ENCODE data around the gene MRPL43. TPM values are rescaled to one million over a fixed set of nuclear protein-coding genes. Genes with fewer than 3 reads are reported as not detected.

Gene MRPL43
- total and polyA plus RNA-seq, 12 donors, result 43.8 to 123 (median 55.5) TPM

DNA sequence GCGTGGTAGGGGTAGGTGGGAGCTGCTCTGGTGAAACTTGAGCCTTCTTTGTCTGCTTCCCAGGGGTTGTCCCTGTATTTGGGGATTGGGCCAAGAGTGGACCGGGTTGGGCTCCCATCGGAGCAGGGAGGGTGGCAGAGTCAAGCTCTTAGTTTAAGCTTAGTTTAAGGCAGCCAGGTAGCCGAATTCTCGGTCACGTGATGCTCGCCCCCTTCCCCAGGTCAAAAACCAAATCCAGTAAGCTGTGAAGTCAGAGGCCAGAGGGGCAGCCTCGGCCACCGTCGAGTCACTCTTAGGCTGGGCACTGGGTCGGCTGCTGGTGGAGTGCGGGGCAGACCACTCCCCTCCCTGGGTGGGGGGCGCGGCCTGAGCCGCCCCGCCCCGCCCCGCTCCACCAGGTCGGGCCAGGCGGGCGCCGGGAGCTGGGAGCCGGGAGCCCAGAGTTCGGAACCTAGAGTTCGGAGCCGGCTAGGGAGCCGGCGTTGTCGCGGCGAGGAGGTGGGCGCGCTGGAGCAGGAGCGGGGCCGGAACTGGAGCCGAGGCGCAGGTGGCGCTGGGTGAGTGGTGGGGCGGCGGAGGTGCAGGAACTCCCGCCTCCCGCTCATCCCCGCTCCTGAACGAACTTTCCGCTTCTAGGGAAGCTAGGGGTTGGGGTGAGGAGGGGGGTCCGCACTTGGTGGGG lies 9.5 kb upstream of the MRPL43 start:
- Histone ChIP-seq H3K9me3 (no peaks in the 10 kb centered on the region), H3K27me3 (no peaks in the 10 kb centered on the region), H3K4me1 (peaks cover 7 to 45% (median 35%) of the 10 kb centered on the region in 9 donors), H3K4me3 (peak overlapping the region; percentile 44 to 93 (median 85)), H3K36me3 (peaks cover 0 to 23% (median 0%) of the 10 kb centered on the region in 9 donors), H3K27ac (peak overlapping the region; percentile 98 to 100 (median 100))
- 5% methylated on average over 43 to 46 of the region's 46 CpGs for WGBS, 2 donors
- ATAC-seq, result peak in 1 of 8 donors; percentile 4
- intact Hi-C loops (cut with DNase I), result loop anchor here in 3 of 10 donors (1.0 to 10.0 kb wide), 5 partner anchors 16 to 68 kb away; partner anchors contain the start of genes KAZALD1 (in 2 of the 3), PDZD7 (in 1 of the 3) and SFXN3 (in 1 of the 3)
- TF ChIP-seq, protein P1, sequence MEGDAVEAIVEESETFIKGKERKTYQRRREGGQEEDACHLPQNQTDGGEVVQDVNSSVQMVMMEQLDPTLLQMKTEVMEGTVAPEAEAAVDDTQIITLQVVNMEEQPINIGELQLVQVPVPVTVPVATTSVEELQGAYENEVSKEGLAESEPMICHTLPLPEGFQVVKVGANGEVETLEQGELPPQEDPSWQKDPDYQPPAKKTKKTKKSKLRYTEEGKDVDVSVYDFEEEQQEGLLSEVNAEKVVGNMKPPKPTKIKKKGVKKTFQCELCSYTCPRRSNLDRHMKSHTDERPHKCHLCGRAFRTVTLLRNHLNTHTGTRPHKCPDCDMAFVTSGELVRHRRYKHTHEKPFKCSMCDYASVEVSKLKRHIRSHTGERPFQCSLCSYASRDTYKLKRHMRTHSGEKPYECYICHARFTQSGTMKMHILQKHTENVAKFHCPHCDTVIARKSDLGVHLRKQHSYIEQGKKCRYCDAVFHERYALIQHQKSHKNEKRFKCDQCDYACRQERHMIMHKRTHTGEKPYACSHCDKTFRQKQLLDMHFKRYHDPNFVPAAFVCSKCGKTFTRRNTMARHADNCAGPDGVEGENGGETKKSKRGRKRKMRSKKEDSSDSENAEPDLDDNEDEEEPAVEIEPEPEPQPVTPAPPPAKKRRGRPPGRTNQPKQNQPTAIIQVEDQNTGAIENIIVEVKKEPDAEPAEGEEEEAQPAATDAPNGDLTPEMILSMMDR (IDR thresholded peaks at IDR 0.05), result no peak
- peak in 1 of 2 donors; percentile 48 for DNase-seq

DNA sequence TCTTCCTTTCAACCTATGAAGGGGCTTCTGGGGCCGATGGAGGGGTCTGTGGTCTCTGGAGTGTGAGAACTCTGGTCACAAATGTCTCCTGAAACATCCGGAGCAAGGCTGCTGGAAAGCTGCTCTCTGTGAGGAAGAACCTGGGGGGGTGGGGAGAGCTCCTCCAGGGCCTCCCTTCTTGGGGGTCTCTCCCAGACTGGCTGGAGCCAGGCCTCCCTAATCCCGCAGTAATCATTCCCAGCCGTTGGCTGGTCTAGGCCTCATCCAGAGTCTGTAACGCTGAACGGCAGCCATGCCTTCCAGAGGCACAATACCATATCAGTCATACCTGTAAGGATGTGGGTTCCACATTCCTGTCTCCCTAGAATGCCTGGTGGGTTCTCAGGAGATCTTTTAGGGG lies 7.9 kb upstream of the MRPL43 start:
- H3K9me3 ChIP-seq, result no peaks in the 10 kb centered on the region
- peaks cover 0 to 40% (median 7%) of the 10 kb centered on the region in 9 donors for H3K36me3 ChIP-seq
- DNase-seq (no peak), ATAC-seq (no peak)
- H3K27me3 ChIP-seq, result no peaks in the 10 kb centered on the region
- intact Hi-C loops (cut with DNase I), result loop anchor here in 6 of 10 donors (2.0 to 10.0 kb wide), 5 partner anchors 18 to 70 kb away; partner anchors contain the start of genes KAZALD1 (in 2 of the 6), PDZD7 (in 1 of the 6) and SFXN3 (in 1 of the 6)
- TF ChIP-seq, protein P1 (IDR thresholded peaks at IDR 0.05), result no peak
- H3K4me3 ChIP-seq, result no peak overlapping the region
- peaks cover 4 to 31% (median 18%) of the 10 kb centered on the region in 9 donors for H3K4me1 ChIP-seq
- 53 to 65% methylated on average over 6 of the region's 6 CpGs for WGBS, 2 donors
- H3K27ac ChIP-seq, result no peak overlapping the region

DNA sequence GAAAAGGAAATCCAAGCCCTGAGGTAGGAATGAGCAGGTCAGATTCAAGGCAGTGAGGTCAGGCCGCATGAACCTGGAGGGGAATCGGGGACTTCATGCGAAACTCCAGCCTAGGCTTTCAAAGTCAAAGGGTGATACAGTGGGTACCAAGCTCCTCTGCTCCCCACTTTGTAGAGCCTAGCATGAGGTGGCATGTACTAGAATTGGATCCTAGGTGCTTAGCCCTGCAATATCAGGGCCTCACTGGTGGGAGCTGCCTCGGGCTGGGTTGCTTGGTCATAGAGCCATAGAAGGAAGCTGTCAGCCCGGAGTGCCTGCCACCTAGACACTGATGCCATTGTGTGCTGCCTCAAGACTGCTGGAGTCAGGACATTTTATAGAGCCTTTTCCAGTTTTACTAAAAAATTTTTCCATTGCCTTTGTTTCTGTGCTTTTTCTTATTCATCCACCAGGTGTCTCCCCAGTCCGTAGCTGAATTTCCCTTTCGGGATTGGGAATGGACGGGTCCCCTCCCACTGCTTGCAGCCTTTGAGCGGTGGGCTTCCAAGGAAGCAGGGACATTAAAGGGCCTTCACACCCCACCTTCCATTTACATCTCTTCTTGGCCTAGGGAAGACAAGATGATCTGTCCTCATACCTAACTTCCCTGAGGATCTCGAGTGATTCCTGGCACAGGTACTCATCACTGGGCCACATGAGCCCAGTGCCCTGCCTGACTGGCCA lies 6.8 kb upstream of the MRPL43 start:
- intact Hi-C loops (cut with DNase I), result loop anchor here in 8 of 10 donors (1.0 to 10.0 kb wide), 5 partner anchors 19 to 71 kb away; partner anchors contain the start of gene KAZALD1 (in 1 of the 8)
- Histone ChIP-seq H3K4me3 (no peak overlapping the region), H3K36me3 (peaks cover 0 to 48% (median 7%) of the 10 kb centered on the region in 9 donors), H3K27ac (no peak overlapping the region), H3K27me3 (no peaks in the 10 kb centered on the region), H3K9me3 (no peaks in the 10 kb centered on the region), H3K4me1 (peaks cover 4 to 30% (median 21%) of the 10 kb centered on the region in 9 donors)
- WGBS, 2 donors, result 58 to 61% methylated on average over 10 of the region's 10 CpGs
- no peak for DNase-seq
- ATAC-seq, result no peak
- TF ChIP-seq, protein P1 (IDR thresholded peaks at IDR 0.05), result peak; percentile 56 to 82 (median 72)

DNA sequence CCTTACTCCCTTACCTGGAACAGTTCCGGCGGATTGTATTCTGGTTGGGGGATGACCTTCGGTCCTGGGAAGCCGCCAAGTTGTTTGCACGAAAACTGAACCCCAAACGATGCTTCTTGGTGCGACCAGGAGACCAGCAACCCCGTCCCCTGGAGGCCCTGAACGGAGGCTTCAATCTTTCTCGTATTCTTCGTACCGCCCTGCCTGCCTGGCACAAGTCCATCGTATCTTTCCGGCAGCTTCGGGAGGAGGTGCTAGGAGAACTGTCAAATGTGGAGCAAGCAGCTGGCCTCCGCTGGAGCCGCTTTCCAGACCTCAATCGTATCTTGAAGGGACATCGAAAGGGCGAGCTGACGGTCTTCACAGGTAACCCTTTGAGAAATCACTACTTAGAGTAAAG lies 1.8 kb upstream of the MRPL43 start:
- TF ChIP-seq, protein P1 (IDR thresholded peaks at IDR 0.05), result no peak
- no peaks in the 10 kb centered on the region for H3K27me3 ChIP-seq
- intact Hi-C loops (cut with DNase I), result loop anchor here in 2 of 10 donors (5.0 kb wide), 2 partner anchors 38 to 43 kb away; partner anchors contain the start of genes PDZD7 (in 1 of the 2) and SFXN3 (in 1 of the 2)
- H3K27ac ChIP-seq, result no peak overlapping the region
- DNase-seq, result no peak
- peaks cover 12 to 34% (median 25%) of the 10 kb centered on the region in 9 donors for H3K4me1 ChIP-seq
- H3K4me3 ChIP-seq, result no peak overlapping the region
- WGBS, 2 donors, result 85 to 89% methylated on average over 21 of the region's 21 CpGs
- H3K36me3 ChIP-seq, result peaks cover 0 to 62% (median 12%) of the 10 kb centered on the region in 9 donors
- H3K9me3 ChIP-seq, result no peaks in the 10 kb centered on the region
- ATAC-seq, result no peak

All from heart right ventricle (tissue), 16 donors.